ENCODE measurements around the gene FRAS1.

Gene FRAS1

DNA sequence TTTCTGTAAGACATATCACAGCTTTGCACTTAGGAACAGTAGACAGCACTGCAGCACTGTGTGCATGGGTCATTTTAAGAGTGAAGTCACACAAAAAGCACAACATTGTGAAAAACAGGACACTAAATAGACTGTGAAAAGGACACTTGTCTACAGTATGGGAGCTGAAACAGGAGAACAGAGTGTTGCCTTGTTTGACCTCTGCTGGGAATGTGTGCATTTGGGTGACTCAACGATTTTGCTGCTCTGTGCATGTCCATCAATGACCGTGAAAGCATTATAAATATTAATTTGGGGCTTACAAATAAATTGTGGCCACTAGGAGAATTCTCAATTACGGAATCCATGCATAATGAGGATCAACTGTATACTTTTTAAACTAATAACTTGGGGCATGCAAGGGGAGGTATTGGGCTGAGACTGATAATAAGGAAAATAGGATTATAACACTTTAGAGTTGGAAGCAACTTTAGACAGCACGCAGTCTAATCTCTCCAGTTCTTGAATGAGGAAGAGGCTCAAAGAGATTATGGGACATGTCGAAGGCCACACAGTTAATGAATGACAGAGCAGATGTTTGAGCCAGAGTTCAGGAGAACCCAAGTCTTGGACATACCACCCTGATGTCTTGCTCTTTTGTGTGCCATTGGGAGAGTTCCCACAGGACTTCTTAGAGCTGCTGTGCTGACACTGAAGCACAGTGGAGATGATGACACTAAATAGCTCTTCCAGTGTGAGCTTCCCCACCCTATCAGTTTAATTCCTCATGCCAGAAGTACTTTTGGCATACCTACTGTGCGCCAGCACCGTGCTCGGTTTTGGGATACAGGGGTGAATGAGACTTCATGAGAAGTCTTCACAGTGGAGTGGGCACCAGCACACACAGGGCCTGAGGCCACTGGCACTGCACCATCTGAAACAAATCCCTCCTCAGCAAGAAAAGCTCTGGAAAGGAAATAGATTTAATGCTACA, 79.3 kb downstream of the FRAS1 start:
- no peak for DNase-seq (ENCODE audit: low read depth)
- H3K4me3 ChIP-seq (ENCODE audit: low read depth, low read length), result no peak overlapping the region
- TF ChIP-seq, protein P1, sequence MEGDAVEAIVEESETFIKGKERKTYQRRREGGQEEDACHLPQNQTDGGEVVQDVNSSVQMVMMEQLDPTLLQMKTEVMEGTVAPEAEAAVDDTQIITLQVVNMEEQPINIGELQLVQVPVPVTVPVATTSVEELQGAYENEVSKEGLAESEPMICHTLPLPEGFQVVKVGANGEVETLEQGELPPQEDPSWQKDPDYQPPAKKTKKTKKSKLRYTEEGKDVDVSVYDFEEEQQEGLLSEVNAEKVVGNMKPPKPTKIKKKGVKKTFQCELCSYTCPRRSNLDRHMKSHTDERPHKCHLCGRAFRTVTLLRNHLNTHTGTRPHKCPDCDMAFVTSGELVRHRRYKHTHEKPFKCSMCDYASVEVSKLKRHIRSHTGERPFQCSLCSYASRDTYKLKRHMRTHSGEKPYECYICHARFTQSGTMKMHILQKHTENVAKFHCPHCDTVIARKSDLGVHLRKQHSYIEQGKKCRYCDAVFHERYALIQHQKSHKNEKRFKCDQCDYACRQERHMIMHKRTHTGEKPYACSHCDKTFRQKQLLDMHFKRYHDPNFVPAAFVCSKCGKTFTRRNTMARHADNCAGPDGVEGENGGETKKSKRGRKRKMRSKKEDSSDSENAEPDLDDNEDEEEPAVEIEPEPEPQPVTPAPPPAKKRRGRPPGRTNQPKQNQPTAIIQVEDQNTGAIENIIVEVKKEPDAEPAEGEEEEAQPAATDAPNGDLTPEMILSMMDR (IDR thresholded peaks at IDR 0.05; ENCODE audit: low read depth, low read length, missing control alignments), result no peak

DNA sequence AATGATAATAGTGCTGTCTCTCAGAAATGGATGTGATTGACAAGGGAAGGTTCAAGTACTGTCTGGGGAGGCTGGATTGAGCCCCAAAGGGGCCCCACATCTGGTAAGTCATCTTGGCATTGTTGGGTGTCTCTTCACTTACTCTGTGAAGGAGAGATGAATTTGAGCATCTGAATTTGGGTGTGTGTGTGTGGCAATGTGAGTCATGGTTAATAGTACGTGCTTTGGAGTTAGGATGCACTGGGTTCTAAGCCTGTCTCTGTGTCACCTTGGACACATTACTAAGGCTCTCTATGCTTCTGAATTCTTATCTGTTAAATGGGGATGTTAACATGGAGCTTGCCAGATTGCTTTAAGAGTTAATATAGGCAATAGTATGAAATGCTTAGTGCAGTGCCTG, 80.4 kb downstream of the FRAS1 start:
- H3K4me3 ChIP-seq (ENCODE audit: low read depth, low read length), result no peak overlapping the region
- TF ChIP-seq, protein P1 (IDR thresholded peaks at IDR 0.05; ENCODE audit: low read depth, low read length, missing control alignments), result no peak
- DNase-seq (ENCODE audit: low read depth), result no peak

DNA sequence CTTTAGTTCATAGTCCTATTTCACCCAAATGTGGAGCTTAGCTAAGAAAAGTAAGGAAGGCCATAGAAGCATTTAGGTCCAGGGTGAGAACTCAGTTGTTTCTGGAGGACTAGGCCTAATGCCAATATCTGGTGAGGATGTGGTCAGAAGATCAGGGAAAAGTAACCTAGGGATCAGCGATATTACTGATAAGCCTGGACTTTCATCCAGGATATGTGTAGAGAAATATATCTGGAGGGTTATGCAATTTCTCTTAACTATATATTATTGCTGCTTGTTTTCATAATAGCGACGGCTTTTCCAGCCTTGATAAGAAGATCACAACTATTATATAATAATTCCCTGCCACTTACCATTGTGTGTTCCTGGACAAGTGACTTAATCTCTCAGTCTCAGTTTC, 81.1 kb downstream of the FRAS1 start:
- no peak overlapping the region for H3K4me3 ChIP-seq (ENCODE audit: low read depth, low read length)
- TF ChIP-seq, protein P1 (IDR thresholded peaks at IDR 0.05; ENCODE audit: low read depth, low read length, missing control alignments), result no peak
- no peak for DNase-seq (ENCODE audit: low read depth)

DNA sequence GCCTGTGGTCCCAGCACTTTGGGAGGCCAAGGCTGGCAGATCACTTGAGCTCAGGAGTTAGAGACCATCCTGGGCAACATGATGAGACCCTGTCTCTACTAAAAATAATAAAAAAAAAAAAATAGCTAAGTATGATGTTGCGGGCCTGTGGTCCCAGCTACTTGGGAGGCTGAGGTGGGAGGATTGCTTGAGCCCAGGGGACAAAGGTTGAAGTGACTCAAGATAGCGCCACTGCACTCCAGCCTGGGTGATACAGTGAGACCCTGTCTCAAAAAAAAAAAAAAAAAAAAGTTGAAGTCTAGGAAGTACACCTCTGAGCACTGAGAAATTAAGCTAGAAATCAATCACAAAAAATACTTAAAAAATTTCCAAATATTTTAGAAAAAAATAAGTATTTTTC, 86.5 kb downstream of the FRAS1 start:
- DNase-seq (ENCODE audit: low read depth), result no peak
- H3K4me3 ChIP-seq (ENCODE audit: low read depth, low read length), result no peak overlapping the region
- TF ChIP-seq, protein P1 (IDR thresholded peaks at IDR 0.05; ENCODE audit: low read depth, low read length, missing control alignments), result no peak

DNA sequence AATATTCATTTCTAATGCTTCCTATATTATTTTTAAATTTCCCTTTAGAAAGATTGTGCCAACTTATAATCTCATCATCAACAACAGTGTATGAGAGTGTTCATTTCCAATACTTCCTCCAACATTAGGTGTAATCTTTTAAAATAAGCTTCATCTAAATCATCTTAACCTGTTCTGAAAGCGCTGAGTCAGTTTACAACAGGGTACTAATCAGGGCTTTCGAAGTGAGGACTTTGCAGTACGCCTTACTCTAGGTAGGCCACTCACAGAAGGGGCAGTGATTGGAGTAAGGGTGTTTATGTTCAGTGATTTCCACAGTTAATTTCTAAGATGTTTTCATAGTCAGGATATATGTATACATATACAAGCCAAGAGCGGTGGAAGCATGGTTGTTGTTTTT, 87.9 kb downstream of the FRAS1 start:
- no peak overlapping the region for H3K4me3 ChIP-seq (ENCODE audit: low read depth, low read length)
- DNase-seq (ENCODE audit: low read depth), result no peak
- TF ChIP-seq, protein P1 (IDR thresholded peaks at IDR 0.05; ENCODE audit: low read depth, low read length, missing control alignments), result no peak

DNA sequence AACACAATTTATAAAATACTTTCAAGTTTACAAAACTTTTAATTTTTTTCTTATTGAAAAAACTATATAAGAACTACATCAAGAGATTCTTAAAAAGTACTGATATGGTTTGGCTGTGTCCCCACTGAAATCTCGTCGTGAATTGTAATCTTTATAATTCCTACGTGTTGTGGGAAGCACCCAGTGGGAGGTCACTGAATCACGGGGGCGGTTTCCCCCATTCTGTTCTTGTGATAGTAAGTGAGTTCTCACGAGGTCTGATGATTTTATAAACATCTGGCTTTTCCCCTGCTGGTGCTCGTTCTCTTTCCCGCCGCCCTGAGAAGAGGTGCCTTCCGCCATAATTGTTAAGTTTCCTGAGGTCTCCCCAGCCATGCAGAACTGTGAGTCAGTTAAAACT, 88.5 kb downstream of the FRAS1 start:
- TF ChIP-seq, protein P1 (IDR thresholded peaks at IDR 0.05; ENCODE audit: low read depth, low read length, missing control alignments), result no peak
- no peak for DNase-seq (ENCODE audit: low read depth)
- H3K4me3 ChIP-seq (ENCODE audit: low read depth, low read length), result no peak overlapping the region
